HG02798 (cell line): ENCODE measurements around the gene EXD3.

Source experiments
- ATAC-seq: cut with Tn5 transposase; IDR thresholded peaks from one replicate; pipeline ENCODE4 v1.9.1; 2021; ENCODE audit warnings: mild to moderate bottlenecking; ENCODE audit not compliant: unreplicated experiment, poor library complexity

Gene EXD3

DNA sequence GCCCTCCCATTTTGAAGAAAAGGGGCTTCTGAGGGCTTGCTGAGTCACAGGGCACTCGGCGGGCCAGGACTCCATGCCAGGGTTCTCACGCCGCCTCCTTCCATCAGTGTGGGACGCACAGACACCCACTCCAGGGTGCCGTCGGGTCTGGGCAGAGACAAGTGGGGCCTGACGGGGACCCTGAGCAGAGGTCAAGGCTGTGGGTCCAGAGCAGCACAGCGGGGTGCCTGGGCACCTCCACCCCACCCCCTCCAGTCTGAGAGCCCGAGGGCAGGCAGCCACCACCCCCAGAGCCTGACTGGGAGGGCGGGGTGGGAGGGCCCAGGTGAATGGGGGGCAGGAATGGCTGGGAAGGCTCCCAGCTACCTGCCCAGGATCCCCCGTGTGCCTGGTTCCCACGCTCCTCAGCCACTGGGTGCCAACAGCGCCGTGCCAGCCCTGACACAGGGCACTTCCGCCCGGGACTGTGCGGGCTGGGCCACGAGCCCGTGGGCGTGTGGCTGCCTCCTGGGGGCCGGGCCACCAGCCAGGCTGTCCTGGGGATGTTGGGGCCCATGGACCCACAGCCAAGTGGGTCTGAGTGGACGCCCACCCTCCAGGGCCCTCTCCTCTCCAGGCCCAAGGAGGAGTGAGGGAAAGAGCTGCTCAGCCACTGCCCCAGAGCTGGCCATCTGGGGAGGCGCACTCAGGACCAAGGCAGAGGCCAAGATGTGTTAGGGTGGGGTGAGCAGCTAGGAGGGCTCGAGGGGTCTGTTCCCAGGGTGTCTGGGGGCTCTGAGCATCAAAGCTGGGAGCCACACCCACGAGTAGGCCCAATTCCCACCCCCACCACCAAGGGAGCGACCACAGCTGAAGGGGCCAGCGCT is 110.7 kb downstream of the EXD3 start:
- no peak for ATAC-seq

DNA sequence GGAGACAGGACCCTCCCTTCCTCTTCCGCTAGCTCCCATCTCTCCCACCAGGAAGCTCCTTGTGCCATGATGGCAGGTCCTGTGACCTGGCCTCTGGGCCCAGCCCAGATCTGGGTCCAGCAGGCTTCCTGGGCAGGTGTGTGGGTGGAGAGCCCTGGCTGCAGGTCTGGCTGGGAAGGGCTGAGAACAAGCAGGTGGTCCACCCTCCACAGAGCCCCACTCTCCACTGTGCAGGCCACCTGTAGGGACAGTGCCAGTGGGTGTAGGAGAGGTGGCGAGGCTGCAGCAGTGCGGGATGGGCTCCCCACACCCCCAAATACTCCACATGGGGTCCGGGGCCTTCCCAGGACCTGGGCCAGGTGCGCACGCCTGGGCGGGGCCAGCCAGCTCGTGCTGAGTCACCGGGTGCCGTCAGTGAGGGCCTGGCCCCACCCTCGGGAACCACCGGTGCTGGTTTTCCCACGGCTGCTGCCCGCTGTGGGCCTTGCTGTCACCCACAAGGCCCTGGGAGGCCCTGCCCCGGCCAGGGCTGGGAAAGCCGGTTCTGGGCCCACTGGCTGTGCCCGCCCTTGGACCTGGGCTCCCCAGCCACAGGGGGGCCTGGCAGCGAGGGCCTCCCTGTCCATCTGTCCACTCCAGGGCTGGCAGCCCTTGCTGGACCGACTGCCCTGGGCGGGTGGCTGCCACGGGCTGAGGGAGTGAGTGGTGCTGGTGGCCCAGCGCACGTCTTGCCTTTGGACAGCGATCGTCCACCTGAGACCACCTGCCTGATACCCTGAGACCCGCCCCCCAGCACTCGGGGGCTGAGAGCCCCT is 111.6 kb downstream of the EXD3 start:
- ATAC-seq: no peak

DNA sequence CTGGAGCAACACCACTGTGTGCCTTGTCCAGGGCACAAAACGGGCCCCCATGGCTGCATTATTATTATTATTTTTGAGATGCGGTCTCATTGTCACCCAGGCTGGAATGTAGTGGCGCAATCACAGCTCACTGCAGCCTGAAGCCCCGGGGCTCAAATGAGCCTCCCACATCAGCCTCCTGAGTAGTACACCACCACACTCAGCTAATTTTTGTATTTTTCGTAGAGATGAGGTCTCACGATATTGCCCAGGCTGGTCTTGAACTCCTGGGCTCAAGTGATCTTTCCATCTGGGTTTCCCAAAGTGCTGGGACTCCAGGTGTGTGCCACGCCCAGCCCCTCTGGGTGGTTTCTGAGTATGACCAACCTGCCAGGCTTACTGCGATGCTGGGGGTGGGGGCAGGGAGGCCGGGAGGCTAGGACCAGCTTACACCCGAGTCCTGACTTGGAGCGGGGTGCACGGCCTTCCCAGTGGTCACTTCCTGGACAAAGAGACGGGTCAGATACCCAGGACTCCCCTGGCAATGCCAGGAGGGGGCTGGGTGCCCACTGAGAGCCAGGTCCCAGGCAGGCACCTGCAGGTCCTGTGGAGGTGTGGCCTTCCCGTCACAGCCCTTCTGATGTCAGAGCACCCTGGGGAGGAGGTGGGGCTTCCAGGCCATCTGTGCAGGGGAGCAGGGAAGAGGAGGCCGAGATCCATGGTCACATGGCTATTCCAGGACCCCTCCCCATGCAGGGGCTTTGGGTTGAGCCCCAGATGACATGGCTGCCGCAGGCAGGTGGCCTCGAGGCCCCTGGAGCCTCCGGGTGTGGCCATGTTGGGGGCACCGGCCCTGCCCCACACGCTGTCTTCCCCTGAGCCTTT is 112.5 kb downstream of the EXD3 start:
- no peak for ATAC-seq

DNA sequence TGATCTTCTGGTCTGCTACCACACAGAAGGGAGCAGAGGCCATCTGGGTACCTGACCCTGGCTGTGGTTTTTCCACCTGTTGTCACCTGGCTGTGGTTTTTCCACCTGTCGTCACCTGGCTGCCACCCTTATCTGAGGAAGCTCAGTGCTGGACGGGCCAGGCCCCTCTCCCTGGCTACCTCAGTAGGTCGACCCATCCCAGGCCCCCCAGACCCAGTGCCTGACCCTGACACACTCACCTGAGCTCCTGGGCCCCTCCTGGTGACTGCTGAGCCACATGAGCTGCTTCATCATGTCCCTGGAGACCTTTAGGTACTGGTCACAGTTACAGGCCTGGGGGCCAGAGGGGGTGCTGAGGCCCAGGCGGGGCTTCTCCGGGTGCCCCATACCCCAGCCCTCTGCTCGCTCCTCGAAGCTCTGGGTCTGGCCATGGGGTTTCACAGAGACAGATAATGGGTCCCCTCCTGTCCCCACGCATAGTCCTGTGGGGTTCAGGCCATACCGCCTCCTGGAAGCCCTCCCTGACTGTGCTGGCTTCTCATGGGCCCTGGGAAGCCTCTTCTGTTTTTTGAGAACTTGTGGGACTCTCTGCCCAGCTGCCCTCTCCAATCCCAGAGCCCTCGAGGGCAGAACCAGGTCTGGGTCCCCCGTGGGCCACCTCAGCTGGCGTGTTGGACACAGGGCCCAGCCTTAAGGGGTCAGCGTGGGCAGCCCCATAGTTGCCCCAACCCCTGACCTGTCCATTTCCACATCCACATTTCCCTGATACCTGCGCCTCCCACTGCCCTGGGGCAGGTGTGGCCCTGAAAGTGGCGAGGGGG is 113.4 kb downstream of the EXD3 start:
- no peak for ATAC-seq

DNA sequence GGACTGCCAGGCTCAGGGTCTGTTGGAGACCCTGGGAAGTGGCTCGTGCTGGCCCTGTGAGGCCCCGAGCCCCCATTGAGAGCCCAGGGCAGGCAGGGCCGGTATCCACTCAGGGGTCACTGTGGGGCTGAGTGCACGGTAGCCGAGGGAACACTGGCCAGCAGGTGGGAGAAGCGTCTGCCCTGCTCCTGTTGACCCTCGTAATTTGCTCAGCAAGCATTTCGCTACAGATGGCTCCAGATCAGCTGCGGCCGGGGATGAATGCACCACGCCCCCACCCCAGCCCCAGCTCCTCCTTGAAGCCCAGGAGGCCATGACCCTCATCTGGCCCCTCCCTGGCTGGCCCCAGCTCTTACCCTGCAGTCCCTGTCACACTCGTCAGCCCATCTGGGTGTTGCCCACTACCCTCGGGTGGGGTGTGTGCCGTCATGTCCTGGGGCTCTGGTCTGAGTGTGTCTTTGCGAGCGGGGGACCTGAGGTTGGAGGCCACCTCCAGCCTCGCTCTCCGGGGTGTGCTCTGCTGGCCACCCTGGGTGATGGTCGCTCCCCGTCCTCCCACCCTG is 114.8 kb downstream of the EXD3 start:
- no peak for ATAC-seq

DNA sequence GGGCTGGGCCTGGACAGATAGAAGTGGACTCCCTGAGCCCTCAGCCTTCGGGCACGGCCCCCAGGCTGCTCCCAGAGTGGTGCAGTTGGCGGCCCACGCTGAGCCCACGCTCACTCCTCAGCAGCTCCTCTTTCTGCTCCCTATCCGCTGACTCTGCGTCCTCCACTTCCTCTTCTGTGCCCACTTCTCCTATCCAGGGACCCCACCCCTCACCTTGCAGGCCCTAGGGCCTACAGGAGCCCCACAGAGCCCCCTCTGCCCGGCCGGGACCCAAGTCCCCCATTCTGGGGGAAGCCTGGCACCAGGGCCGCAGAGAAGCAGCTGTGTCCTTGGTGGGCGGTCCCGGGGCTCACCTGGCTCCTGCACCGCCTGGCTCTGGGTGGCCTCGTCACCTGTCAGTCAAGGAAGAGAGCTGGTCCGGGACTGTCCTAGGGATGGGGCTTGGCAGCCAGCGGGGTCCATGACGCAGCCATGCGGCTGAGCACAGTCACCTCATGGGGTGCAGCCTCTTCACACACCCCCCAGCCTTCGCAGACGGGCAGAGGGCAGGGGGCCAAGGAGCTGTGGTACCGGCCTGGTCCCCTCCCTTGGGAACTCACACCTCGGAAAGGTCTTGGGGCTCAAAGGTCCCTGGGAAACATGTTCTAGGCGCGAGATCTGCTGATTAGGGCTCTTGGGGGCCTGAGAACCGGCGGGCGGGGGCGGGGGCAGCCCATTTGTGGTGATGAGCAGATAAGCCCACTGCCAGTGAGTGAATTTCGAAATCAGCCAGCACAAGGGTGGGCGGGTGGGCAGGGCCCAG is 115.5 kb downstream of the EXD3 start:
- no peak for ATAC-seq

DNA sequence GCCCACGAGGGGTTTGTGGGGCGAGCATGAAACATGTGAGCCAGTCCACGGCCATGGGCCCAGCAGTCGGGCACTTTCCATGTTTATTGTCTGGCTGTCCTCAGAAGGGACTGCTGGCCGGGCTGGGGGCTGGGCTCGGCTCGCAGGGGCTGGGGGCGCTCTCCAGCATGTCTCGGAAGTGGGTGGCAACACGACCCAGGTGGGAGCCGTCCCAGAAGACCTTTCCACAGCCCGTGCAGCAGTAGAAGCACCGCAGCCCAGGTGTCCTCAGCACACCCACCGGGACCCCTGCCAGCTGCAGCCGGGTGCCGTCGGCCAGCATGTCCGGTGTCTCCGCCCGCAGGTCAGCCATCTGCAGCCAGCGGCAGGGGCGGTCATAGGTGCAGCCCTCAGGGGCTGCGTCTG is 116.1 kb downstream of the EXD3 start:
- no peak for ATAC-seq

DNA sequence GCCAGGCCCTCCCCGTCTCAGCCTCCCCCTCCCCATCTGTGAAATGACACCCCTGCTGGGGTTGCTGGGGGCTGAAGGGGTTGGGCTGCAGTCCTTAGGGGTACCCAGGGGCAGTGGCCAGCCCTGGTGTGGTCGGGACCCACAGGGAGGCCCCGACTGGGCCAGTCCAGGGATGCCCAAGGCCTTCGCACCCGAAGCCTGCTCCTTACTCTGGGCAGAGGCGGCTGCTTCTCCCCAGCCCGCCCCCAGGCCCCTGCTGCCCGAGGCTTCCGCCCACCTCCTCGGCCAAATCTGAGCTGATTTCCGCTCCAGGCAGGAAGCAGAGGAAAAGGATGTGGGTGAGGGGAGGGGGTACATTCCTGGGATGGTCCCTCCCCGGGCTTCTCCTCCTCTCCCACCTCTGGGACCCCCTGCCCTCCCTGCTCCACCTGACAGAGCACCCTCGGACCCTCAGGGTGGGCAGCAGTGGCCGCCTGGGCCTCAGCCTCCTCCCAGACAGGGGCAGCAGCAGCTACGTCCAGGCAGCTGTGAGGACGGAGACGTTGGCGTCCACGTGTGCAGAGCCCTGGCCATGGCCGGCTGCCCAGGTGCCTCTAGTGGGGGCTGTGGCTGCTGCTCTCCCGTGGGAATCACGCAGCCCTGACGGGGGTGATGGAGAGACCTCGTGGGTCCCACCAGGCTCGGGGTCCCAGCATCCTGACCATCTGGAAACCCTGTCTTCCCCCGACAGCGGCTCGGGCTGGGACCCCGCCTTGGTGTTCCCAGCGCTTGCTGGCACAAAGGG is 116.7 kb downstream of the EXD3 start:
- ATAC-seq: no peak

DNA sequence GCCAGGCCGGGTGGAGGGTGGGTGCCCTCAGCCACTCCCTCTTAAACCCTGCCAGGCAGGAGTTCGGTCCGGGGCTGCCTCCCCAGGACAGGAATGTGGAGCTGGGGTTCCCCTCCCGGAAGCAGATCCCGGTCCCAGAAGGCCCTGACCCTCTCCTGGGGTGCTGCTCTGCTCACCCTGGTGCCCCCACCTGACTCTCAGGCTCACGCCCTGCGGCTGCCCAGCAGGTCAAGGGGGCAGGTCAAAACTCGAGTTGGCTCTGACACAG is 117.2 kb downstream of the EXD3 start:
- no peak for ATAC-seq

DNA sequence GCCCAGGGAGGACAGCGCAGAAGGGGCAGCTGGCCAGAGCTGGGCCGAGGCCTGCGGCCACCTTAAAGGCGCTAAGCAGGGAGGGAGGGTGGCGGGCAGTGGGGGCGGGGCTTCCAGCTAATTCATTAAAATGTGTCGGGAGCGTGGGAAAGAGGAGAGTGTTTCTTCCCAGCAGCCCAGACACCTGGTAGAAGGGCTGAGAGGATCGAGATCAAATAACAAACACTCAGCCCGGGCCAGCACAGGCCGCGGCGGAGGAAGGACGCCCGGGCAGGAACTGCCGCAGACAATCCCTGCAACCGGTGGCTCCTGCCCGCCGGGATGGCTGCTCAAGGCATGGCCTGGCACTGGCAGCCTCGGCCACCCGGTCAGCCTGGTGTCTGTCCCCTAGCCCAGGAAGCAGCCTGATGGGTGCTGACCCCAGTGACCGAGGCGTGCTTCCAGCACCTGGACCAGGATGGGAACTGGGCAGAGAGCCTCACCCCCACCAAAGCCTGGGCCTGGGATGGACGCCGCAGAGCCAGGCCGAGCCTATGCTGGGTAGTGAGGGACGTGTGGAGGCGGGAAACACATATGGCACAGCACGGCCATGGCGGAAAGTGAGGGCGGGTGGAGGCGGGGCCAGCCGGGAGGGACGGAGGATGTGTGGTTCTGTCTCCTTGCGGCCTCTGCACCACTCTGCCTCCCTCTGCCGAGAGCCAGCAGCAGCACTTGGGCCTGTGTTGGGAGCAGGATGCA is 117.7 kb downstream of the EXD3 start:
- no peak for ATAC-seq

DNA sequence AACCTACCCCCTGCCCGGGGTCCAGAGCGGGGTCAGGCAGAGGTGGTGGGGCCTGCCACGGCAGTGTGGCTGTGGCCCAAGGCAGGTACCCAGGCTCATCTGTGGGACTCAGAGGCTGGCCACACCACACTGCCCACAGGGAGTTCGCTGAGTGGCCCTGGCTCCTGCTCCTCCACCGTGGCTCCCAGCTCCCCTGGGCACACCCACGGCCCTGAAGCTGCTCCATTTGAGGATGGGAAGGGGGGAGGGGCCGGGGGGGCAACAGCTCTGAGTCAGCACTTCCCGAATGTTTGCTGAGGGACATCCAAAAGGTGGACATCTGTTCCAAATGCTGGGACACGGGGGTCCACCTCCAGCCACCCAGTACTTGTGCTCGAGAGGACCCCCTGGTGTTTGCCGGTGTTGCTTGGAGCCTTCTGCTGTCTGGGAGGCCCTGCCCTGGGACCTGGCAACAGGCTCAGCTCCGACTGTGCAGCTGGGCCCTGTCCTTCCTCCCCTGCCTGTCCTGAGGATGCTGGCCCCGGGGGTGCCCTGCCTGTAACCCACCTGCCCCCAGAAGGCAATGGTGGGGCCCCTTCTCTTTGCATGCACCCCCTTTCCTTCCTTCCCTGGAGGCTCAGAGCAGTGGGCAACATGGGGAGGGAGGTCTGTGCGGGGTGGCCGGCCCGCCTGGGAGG is 118.4 kb downstream of the EXD3 start:
- no peak for ATAC-seq

DNA sequence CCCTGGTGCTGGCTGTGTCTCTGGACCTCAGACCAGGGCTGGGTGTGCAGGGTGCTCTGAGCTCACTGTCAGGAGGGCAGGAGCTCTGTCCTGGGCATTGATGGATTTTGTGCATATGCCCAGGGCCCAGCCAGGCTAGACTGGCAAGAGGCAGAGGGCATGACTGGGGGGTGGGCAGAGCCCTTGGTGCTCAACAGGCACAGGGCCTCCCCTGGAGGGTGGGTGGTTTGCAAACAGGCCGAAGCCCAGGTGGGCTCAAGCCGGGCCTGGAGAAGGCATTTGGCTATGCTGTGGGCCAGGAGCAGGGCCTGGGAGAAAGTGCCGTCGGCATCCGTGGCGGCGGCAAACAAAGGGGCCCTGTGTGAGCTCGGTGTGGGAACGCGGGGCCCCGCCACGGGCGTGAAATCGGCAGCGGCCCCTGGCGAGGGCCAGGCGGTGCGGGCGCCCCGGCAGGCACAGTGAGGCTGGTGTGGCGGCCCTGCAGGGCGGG is 119.0 kb downstream of the EXD3 start:
- no peak for ATAC-seq

DNA sequence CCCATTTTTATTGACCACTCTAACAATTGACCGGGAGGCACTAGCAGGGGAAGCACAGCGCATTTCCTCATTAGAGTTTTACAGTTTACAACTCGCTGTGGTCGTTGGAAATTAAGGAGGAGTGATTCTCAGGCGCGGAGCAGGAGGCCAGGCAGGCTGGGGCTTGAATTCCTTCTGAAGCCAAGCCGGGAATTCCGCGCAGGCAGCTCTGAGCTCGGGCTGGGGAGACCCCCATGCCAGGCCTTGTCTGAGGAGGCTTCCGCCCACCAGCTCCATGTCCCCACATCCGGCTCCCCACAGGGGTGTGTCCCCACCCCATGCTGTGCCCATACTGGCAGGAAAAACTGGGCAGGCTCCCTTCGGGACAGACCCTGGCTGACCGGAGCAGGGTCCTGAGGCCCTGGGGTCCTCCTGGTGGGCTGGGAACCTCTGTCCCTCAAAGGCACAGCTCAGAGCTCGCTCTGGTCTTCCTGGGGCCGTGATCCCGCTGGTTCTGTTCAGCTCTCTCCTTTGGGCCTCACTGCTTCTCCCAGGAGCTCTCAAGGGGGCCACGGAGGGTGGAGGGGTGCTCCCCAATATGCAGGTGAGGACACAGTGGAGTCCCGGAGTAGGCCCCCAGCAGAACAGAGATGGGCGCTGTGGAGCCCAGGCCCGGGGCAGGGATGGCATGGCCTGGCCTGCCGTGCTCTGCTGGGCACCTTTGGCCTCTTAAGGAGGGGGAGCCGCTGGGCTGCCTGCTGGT is 119.6 kb downstream of the EXD3 start:
- no peak for ATAC-seq

DNA sequence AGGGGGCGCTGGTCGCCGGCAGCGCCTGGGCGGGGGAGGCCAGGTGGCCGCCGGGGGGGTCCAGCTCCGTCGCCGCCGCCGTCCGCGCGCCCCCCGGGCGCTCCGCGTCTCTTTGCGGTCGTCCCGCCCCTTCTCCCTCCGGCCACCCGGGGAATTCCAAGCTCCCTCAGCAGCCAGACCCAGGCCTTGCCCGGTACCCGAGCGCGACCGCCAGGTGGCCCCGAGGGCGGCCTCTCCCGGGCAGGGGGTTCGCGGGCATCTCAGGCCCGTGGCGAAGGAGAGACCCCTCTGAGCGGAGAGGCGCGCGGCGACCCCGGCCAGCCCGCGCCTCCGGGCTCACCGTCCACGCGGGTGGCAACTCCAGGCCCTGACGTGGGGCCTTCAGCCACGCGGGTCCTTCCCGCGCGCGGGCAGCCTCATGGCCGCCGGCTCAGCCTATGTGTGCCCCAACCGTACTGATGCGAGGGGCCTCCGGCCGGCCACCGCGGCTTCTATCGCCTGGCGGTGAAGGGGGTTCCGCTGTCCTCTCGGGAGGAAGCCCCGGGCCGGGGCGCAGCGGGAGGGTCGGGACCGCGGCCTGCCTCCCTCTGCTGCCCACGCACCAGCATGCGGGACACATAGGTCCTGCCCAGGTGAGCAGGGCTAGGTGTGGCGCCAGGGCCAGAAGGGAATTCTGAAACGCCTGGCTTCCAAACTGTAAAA is 120.4 kb downstream of the EXD3 start:
- no peak for ATAC-seq

DNA sequence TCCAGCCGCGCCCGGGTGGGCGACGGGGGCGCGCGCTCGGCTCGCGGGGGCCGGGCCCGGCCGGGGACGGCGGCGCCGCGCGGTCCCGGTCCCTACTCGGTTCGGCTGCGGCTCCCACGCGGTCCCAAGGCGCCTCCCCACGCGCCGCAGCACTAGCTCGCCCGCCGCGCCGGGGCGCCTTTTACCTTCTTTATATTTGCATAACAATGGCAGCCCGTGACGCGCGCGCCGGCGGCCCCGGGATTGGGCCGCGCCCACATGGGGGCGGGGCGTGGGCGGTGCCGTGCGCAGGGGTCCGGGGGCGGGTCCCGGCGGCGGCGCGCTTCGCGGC is 120.9 kb downstream of the EXD3 start, which contains the start of gene NRARP:
TSS of gene NRARP (minus strand) at position 154 of the 331 bp plus-strand sequence. CDS start 343 bp downstream, outside the sequence.
- ATAC-seq: peak; percentile 78
